DND-41 (cell line): ENCODE results near the gene CCL13.

Source experiments
- CTCF ChIP-seq: IDR thresholded peaks from 2 replicates; pipeline ENCODE4 v1.5.1; 2012; ENCODE audit warnings: borderline replicate concordance, low read length, moderate library complexity, mild to moderate bottlenecking; ENCODE audit not compliant: poor library complexity, severe bottlenecking; ENCODE audit errors: extremely low read depth
- EZH2 ChIP-seq: IDR thresholded peaks from 3 replicates; pipeline ENCODE4 v1.6.1; 2012; ENCODE audit warnings: borderline replicate concordance, low read depth, mild to moderate bottlenecking, moderate library complexity, low read length, inconsistent platforms; ENCODE audit not compliant: severe bottlenecking

GRCh38 chr17:34349751-34350150 lies 6.5 kb upstream of the CCL13 start:
- no peak for TF ChIP-seq EZH2
- TF ChIP-seq CTCF, result no peak
